Measurements from ENCODE around the gene NOP9. TPM values are rescaled to one million over a fixed set of nuclear protein-coding genes. Genes with fewer than 3 reads are reported as not detected.

Gene NOP9
- total RNA-seq, 4 donors from 2014 or later = 19.4 to 29.2 (median 22.8) TPM

DNA sequence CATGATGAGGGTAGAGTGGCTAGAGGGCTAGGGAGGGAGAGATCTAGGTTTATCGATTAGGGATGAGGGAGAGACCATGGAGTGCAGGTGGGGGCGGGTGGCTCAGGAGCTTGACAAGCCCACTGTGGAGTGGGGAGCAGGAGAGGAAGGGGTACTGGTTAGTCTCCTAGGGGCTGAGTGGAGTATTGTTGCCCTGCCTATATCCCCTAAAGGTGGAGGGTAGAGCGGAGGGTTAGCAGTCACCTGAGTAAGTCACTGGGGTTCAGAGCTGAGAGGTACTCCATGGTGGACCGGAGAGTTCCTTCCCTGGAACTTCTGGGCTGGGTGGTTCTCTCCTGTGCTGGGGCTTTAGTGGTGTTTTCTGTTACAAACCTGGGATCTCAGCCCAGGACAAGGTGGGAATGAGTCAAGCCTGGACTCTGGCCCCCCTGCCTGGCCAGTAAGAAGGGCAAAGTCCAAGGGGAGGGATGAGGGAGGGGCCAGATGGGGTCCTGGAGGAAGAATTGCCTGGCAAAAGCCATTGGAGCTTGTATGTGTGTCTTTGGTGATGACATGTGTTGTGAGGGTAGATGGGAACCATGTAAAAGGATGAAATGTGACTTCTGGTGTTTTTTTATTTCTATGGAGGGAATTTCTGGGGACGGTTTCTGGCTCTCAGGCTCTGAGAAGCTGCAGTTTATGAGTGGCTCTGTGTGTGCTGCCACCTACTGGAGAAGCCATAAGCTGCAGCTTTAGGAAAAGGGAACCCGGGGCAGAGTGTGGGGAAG is 8.1 kb downstream of the NOP9 start, which contains the start of gene CIDEB:
Gene CIDEB (minus strand): TSS at position 403 of the 767 bp plus-strand sequence. CDS start 119 bp downstream, at position 284.
- no peak within 1 kb of the TSS for H3K27ac ChIP-seq

DNA sequence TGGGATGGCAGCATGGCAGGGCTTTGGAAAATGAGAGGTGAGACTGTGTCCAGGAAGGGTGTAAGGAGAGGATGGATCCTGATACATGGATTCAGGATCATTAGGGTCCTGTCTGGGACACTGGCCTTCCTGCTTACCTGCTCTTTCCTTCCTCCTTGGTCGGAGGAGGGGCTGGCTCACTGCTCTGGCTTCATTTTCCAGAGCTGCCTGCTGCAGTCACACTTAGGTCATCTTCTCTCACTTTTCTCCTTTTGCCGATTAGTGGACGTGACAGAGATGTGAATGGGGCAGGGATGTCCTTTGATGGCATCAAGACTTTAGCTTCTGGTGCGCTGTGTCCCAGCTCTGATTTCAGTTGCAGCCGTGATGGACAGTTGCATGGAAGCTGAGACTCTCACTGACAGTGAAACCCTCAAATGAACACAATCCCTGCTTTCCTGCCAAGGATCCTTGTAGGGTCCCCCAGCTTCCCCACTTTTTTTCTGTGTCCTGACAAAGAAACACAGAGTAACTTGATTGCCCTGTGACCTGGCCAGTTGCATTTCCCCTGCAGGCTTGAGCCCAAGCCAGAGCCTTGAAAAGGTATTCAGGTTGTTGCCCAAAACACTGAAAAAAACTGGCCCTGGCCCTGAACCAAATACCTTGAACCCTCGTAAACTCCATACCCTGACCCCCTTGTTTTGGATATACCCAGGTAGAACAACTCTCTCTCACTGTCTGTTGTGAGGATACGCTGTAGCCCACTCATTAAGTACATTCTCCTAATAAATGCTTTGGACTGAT is 8.9 kb downstream of the NOP9 start:
- Histone ChIP-seq H3K4me1 (peaks cover 0 to 58% (median 14%) of the 10 kb centered on the region in 3 donors), H3K27ac (no peak overlapping the region), H3K27me3 (no peaks in the 10 kb centered on the region), H3K36me3 (peaks cover 0 to 44% of the 10 kb centered on the region in 2 donors), H3K4me3 (no peak overlapping the region), H3K9me3 (no peaks in the 10 kb centered on the region)
- ATAC-seq = no peak
- TF ChIP-seq POLR2A (IDR thresholded peaks at IDR 0.05) = no peak
- TF ChIP-seq, protein P1, sequence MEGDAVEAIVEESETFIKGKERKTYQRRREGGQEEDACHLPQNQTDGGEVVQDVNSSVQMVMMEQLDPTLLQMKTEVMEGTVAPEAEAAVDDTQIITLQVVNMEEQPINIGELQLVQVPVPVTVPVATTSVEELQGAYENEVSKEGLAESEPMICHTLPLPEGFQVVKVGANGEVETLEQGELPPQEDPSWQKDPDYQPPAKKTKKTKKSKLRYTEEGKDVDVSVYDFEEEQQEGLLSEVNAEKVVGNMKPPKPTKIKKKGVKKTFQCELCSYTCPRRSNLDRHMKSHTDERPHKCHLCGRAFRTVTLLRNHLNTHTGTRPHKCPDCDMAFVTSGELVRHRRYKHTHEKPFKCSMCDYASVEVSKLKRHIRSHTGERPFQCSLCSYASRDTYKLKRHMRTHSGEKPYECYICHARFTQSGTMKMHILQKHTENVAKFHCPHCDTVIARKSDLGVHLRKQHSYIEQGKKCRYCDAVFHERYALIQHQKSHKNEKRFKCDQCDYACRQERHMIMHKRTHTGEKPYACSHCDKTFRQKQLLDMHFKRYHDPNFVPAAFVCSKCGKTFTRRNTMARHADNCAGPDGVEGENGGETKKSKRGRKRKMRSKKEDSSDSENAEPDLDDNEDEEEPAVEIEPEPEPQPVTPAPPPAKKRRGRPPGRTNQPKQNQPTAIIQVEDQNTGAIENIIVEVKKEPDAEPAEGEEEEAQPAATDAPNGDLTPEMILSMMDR (IDR thresholded peaks at IDR 0.05) = no peak
- TF ChIP-seq POLR2AphosphoS5 (IDR thresholded peaks at IDR 0.05) = no peak
- 64 to 83% methylated on average over 3 to 7 of the region's 7 CpGs for WGBS, 2 donors (ENCODE audit: low coverage in 1 of 2)

More for the DNA sequence above, 8.1 kb downstream of the NOP9 start, which contains the start of gene CIDEB:
- no peaks in the 10 kb centered on the region for H3K9me3 ChIP-seq
- TF ChIP-seq, protein P1 (IDR thresholded peaks at IDR 0.05) = peak; percentile 79 to 92 (median 81)
- TF ChIP-seq EP300 (IDR thresholded peaks at IDR 0.05) = no peak
- WGBS, 2 donors (ENCODE audit: low coverage in 1 of 2) = 25 to 36% methylated on average over 3 to 4 of the region's 6 CpGs
- no peak within 1 kb of the TSS for H3K4me3 ChIP-seq
- no peak for ATAC-seq
- H3K36me3 ChIP-seq = peaks cover 0 to 52% of the 10 kb centered on the region in 2 donors
- H3K27me3 ChIP-seq = no peaks in the 10 kb centered on the region
- H3K4me1 ChIP-seq = peaks cover 0 to 51% (median 14%) of the 10 kb centered on the region in 3 donors

DNA sequence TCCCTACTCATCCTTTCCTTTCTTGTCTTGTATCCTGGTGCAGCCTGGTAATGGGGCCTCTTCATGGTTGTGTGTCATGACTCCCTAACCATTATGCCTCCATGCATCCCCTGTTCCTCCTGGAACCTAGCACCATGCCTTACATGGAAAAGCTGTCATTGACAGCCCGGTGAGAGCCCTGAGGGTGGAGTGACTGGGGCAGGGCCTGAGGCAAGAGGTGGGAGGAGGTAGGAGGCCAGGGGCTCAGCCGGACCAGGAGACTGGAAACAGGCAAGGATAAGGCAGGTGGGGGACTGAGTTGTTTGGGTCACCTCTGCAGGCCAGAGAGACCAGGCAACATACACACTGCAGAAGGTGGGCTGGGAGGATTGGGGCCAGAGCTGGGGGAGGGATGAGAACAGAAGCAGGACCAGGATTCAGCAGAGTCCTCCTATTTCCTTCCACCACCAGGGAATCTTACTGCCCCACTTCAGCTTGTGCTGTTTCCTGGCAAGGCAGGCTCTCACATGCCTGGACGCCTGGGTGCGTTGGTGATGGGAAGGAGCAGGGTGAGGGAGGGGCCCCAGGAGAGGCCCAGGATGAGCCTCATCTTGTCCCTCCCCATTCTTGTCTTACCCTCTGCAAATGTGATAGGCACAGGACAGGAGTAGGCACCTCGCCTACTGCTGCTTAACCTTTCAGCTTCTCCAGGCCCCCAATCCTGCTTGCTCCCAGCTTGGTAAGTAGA is 10.1 kb downstream of the NOP9 start, which contains the start of gene LTB4R2:
Gene LTB4R2 (plus strand): TSS at position 603 of the 727 bp plus-strand sequence. CDS start 525 bp downstream, outside the sequence.
- ATAC-seq = no peak
- 60% methylated on average over 4 of the region's 5 CpGs; no CpG with 5 or more reads in 1 of the 2 donors for WGBS, 2 donors (ENCODE audit: low coverage in 1 of 2)
- Histone ChIP-seq H3K36me3 (peaks cover 0 to 33% of the 10 kb centered on the region in 2 donors), H3K27me3 (peaks cover 4% of the 10 kb centered on the region), H3K4me3 (peak within 1 kb of the TSS; percentile 40 to 65), H3K27ac (peak within 1 kb of the TSS; percentile 14 to 87 (median 86)), H3K4me1 (peaks cover 0 to 70% (median 14%) of the 10 kb centered on the region in 3 donors), H3K9me3 (no peaks in the 10 kb centered on the region)
- no peak for TF ChIP-seq EP300 (IDR thresholded peaks at IDR 0.05)
- no peak for TF ChIP-seq POLR2AphosphoS5 (IDR thresholded peaks at IDR 0.05)
- TF ChIP-seq, protein P1 (IDR thresholded peaks at IDR 0.05) = no peak
- no peak for TF ChIP-seq POLR2A (IDR thresholded peaks at IDR 0.05)

DNA sequence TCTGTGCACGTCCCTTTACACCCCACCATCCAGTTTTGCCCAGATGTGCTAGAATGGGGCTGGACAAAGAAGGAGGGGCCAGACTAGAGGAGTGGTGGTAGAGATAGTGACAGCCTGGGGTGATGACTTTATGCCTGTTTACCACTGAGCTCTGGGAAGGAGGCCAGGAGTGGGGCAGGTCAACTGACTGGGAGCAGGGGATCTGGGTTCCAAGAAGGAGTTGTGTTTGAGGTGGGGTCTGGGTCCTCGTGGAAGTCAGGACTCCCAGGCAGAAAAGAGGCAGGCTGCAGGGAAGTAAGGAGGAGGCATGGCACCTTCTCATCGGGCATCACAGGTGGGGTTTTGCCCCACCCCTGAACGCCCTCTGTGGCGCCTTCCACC is 10.6 kb downstream of the NOP9 start:
- Histone ChIP-seq H3K27ac (peak overlapping the region in 3 of 4 donors; percentile 85 to 87 (median 86)), H3K27me3 (peaks cover 9% of the 10 kb centered on the region), H3K4me3 (peak overlapping the region in 1 of 2 donors; percentile 65), H3K9me3 (no peaks in the 10 kb centered on the region), H3K4me1 (peaks cover 0 to 70% (median 14%) of the 10 kb centered on the region in 3 donors), H3K36me3 (peaks cover 0 to 27% of the 10 kb centered on the region in 2 donors)
- TF ChIP-seq POLR2A (IDR thresholded peaks at IDR 0.05) (no peak), EP300 (IDR thresholded peaks at IDR 0.05) (no peak), POLR2AphosphoS5 (IDR thresholded peaks at IDR 0.05) (no peak)
- TF ChIP-seq, protein P1 (IDR thresholded peaks at IDR 0.05) = no peak
- no peak for ATAC-seq
- 22% methylated on average over 1 of the region's 5 CpGs; no CpG with 5 or more reads in 1 of the 2 donors for WGBS, 2 donors (ENCODE audit: low coverage in 1 of 2)

Measured in gastroesophageal sphincter (tissue), 4 donors.